NCI-H2081 treated with DMSO at 0.1 percent for 48 hours (cell line): ENCODE data around the gene KDM6B.
A peak's percentile ranks its signal among the peaks of the same experiment; 100 is the strongest.

Source experiments
- DNase-seq: peaks from one replicate; lab custom pipeline; 2025; lab: John Stamatoyannopoulos, UW

The KDM6B gene

DNA sequence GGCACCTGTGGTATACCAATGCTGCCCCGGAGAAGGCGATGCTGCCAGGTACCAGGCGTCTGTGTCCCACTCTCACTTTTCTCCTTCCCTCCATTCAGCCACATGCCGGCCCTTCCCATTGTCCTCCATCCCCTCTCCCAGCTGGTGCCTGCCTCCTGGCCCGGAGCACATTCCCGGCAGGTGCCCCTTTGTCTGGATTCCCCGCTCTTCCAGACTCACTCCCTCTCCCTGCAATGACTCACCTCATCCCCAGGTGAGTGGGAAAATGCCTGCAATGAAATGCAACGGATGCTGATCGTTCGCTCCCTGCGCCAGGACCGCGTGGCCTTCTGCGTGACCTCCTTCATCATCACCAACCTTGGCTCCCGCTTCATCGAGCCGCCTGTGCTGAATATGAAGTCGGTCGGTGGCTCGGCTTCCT lies 10.4 kb upstream of the KDM6B start:
- DNase-seq = no peak

DNA sequence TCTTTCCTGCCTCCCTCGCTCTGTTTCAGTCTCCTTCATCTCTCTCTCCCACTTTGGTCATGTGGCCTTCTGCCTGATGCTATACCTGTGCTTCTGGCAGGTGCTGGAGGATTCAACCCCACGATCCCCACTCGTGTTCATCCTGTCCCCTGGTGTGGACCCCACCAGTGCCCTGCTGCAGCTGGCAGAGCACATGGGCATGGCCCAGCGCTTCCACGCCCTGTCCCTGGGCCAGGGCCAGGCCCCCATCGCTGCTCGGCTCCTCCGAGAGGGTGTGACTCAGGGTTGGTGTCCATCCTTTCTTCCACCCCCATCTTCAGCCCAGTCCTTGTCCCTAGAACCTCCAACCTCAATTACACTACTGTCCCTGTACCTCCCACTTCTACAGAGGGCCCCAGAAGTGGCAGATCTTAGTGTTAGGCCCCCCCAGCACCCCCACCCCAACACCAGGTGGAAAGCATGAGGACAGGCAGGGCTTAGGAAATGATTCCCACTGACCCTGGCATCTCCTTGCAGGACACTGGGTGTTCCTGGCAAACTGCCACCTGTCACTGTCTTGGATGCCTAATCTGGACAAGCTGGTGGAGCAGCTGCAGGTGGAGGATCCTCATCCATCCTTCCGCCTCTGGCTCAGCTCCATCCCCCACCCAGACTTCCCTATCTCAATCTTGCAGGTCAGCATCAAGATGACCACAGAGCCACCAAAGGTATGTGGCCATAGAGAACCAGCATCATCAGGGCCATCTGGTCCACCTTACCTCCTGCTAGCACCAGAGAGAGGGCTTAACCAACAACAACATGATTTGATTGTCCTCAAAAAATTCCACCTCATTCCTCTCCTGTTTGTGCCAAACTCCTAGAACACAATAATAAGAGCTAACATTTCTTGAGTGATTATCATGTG lies 9.7 kb upstream of the KDM6B start:
- no peak for DNase-seq

DNA sequence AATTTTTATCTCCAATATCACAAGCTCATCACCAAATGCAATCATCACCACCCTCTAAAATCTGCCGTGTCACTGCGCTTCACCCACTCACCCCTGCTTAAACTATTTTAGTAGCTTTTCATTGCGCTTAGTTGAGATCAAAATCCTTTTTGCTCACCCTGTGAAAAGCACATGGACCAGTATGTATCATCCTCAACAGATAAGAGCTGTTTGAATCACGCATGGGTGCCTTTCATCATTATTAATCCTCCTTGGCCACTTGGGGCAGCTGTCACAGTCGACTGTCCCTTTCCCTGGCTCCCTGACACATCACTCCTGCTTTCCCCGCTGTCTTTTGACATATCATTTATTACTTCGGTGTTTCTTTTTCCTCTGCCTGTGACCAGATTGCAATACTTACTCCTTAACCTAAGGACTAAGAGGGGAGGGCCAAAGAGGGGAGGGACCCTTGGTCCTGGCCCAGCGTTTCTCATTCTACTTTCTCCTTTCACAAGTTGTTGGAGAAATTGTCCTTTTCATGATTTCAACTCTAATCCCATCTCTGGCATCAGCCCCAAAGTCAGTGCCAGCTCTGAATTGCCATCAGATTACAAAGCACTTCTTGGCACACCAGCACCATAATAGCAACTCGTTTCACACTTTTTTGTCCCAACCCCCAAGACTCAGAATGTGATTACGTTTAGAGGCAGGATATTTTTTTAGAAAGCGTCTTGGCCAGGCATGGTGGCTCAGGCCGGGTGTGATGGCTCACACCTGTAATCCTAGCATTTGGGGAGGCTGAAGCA lies 8.6 kb upstream of the KDM6B start:
- no peak for DNase-seq

DNA sequence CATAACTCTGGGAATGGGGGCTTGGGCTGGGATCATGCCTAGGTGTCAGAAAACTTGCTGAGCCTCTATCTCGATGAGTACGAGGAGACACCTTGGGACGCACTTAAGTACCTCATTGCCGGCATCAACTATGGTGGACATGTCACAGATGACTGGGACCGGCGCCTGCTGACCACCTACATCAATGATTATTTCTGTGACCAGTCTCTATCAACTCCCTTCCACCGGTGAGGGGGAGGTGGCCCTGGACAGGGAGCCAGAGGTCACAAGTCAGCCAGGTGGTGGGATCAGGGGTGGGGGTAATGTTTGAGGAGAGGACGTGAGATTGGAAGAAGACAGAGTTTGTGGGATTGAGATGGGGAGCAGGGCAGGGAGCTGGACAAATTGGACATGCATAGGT lies 3.4 kb upstream of the KDM6B start:
- DNase-seq = no peak

DNA sequence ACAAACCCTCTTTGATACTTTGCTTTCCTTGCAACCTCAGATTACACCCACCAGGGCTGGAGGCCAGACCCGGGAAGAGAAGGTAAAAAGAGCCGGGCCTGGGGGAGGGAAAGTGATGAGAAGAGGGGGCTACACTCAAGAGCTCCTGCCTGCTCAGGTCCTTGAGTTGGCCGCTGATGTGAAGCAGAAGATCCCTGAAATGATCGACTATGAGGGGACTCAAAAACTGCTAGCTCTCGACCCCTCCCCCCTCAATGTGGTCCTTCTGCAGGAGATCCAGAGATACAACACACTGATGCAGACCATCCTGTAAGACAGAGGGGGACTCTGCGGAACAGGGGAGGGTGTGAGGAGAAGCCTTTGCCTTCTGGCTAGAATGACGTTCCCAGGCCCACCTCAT lies 2.8 kb upstream of the KDM6B start:
- DNase-seq = no peak

DNA sequence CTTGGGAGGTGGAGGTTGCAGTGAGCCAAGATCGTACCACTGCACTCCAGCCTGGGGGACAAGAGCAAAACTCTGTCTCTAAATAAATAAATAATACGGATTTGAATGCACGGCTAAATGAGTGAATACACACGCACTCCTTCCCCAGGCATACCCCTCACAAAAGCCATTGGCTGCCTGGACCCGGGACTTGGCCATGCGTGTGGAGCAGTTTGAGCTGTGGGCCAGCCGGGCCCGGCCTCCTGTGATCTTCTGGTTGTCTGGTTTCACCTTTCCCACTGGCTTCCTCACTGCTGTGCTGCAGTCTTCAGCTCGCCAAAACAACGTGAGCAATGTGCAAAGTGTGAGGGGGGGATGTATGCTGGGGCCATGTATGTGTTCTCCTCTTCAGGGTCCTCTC lies 1.6 kb upstream of the KDM6B start:
- no peak for DNase-seq

DNA sequence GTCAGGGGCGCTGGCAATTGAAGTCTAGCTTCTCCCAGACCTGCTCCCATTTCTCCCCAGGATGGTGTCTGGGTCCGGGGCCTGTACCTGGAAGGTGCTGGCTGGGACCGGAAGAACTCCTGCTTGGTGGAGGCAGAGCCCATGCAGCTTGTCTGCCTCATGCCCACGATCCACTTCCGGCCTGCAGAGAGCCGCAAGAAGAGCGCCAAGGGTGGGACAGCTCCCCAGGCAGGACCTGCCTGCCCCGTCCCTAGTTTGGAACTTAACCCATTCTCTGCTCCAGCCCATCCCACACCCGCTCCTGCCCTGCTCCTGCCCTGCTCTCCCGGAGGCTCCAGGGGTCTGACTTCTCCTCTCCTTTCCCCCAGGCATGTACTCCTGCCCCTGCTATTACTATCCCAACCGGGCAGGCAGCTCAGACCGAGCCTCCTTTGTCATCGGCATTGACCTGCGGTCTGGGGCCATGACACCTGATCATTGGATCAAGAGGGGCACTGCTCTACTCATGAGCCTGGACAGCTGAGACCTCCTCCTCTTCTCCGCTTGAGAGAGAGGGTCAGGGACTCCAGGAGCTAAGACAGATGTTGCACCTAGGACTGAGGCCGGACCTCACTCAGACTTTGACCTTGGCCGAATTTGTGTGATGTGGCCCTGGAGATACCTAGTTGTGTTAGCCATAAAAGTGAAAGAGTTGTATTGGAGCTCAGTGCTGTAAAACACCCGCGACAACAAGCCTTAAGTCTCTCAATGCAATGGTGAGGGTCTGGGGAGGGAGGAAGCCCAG lies 814 bp upstream of the KDM6B start:
- DNase-seq = no peak

DNA sequence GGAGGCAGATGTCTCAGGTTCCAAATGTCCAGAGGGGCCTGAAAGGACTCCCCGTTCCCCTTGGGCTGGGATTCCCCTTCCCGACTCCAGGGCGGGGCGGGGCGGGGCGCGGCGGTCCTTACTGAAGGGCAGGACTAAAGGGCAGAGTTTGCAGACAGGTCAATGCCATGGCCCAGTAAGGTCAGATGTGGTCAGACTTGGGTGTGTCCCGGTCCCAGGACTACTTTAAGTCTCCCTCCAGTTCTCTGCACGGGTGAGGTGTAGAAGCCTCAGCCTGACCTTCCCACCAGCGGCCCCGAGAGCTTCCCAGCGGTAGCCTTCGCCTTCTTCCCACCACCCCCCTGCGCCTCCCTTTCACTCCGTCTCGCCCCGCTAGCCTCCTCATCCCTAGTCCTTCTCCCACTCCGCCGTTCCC lies 532 bp downstream of the KDM6B start:
- no peak for DNase-seq

DNA sequence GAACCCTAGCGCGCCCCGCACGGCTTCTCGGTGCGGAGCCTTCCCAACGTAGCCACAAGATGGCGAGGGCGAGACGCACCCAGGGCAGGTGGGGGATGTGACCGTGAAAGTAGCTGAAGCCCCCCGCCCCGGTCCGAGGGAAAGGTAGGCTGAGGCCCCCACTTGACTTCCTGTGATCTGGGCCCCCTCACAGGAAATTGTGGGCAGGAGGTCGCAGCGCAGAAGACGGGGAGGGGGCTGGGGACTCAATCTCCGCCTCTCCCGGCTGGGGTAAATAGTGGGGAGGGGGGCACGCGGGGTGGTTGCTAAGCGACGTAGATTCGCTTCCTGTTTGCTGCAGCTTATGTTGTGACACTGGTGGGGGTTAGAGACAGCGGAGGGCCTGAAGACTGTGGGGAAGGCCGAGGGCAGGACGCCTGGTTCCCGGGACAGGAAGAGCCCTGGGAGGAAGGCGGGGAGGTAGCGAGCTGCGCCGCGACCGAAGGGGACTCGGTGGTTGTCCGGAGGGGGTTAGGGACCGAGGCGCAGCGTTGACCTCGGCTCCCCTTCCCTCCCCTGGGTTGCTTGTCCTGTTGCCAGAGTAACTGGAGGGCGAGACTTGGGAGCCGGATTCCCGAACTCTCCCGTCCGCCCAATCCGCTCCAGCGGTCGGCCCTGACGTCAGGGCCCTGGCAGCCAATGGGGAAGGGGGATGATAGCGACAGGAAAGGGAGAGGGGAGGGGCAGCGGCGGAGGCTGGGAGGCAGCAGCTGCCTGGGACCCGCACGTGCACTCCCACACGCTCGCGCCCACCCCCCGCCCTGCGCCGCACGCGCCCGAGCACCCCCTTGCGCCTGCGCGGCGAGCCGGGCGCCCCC lies 1.2 kb downstream of the KDM6B start:
- peak; percentile 75 for DNase-seq

DNA sequence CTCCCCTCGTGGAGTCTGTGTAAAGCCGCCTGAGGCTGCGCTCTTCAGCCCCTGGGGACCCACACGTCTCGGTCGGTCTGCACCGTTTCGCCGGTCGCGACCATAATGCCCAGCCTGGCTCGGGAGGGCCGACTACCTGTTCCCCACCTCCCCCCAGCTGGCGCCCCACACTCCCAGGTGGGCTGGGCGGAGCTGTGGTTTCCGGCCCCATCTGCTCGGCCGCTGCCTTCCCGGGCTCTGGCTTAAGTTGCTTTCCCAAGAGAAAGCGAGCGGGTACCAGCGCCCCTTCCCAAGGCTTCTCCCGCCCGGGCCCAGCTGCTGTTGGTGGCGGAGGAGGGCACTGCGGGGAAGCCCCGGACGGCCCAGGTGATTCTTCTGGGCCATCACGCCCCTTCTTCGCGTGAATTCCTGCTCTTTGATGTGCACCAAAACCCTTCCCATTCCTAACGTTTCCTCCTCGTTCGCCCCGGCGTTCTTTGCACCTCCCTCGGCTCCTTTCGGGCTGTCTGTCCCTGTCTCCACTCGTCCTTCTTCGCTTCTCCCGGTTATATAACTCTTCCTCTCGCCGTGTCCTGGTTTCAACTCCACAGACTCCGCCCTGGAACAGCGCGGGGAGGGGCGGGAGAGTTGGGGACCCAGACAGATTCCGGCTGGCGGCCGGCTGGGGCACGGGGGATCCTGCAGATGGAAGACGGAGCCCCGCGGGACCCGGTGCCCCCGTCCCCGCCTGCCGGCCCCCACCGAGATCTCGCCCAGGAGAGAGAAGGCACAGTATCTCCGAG lies 2.0 kb downstream of the KDM6B start:
- DNase-seq = no peak

DNA sequence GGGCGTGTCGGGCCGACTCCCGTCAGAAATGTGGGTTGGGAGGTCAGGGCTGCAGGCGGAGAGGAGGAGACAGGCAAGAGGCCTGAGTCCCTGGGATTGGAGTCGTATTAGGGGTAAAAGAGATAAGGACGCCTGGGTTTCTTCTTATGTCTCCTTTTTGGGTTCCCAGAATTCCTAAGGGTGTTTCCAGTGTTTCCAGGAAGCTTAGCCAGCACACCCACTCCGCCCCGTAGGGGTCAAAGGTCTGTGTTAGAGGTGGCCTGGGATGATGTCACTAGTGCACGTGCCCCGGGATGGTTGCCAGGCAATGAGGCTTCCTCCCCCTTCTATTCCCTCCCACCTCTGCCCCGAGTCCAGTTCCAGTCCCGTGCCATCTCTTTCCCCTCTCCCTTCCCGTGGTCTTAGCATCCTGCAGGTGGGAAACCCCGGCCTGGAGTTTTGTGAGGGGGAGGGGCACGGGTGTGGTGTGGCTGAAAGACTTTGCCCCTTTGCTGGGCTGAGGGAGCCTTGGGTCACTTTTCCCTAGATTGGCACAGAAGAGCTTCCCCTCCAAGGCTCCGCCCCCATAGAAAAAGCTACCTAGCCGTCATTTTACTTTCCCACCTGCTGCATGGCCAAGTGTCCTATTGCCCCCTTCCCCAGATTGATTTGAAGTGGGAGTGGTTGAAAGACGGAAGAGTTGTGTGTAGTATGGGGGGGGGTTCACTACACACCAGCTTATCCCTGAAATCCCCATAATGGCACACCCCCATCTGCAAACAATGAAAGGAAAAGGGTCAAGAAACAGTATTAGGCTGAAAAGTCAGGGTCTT lies 2.8 kb downstream of the KDM6B start:
- peak; percentile 32 for DNase-seq

DNA sequence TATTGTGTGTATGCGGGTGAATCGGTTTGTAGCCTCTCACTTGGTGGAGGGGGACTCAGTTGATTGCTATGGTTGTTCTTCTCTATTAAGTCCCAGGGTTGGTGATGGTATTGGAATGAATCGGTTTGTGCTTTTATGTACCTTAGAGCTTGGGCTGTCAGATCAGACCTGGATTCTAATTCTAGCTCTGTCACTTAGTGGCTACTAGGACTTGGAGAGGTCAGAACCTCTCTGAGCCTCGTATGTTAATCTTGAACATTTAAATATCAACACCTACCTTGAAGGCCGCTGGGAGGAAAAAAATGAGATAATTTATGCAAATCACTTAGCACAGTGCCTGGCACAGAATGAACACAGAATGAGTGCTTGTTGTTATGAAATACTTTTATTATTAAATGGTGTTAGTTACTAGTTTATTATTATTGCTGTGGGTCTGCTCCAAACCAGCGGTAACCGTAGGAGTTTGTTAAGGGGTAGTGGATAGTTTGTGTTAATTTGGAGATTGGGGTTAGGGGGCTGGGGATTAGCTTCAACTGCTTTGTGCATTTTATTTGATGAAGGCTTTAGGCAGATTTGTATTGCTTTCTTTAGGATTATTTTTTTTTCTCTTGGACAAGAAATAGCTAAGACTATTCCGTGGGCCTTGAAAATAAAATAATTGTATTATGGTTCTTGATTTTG lies 3.5 kb downstream of the KDM6B start:
- no peak for DNase-seq

DNA sequence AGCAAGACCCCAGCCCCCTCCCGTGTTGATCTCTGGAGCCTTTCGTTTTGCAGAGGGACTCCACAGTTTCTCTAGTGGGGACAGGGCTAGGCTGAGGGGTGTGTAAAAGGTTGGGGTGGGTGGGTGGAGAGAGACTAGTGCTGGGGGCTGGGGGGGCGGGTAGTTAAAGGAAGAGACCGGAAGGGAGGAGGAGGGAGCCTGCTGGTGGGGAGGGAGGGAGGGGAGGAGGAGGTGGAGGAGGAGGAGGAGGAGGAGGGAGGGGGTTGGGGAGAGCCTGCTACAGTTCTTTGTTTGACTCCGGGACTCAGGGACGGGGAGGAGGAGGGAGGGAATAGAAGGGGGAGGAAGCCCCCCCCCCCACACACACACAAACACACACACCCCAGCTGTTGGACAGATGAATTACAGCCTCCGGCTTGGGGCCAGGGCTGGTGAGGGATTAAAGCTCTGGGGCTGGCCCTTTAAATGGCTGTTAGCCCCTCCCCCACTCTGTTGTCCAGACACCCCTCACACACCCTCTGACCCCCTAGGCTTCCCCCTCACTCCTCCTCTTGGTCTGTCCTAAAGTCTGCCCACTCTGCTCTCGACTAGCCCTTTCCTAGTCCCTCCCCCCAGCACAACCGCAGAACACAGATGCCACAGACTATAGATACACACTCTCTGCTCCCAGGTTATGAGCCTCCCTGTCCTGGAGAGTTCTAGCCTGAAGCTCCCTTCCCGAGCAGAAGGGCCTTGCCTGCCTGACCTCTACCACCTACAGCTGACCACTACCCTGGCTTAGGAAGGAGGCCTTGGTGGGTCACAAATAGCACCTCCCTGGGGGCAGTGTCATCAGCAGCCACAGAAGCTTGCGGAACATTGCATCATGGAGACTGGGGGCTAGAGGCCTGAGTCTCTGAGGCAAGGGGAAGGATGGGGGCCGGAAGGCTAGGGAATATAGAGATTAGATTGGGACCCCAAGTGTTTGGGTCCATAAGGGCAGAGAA lies 4.4 kb downstream of the KDM6B start:
- no peak for DNase-seq

DNA sequence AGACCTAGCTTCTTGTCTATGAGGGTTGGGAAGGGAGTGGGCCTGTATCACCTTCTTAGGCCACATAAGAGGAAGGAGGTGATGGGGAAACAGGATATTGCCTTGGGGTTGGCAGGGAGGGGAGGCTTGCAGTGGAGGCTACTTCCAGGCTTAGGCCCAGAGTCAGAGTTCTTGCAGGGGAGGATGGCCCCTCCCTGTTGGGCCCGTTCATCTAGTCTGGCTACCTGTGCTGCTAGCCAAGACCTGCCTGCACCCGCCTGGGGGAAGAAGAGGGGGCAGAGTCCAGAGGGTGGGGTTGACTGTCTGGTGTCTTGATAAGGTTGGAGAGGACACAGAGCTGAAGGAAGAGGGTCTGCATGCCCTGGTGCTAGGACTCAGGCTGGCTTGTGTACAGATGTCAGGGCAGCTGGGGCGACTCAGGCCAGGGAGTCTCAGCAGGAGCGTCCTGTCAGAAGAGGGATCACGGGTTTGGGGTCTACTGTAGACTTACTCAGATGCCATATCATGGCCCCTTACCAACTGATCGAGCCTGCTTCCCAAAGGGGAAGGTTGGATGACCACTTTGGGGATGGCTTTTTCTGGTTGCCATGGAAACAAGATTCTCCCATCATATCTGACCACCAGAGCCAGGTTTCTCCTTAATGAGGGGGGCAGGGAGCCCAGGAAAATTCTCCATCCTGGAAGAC lies 5.3 kb downstream of the KDM6B start:
- no peak for DNase-seq

DNA sequence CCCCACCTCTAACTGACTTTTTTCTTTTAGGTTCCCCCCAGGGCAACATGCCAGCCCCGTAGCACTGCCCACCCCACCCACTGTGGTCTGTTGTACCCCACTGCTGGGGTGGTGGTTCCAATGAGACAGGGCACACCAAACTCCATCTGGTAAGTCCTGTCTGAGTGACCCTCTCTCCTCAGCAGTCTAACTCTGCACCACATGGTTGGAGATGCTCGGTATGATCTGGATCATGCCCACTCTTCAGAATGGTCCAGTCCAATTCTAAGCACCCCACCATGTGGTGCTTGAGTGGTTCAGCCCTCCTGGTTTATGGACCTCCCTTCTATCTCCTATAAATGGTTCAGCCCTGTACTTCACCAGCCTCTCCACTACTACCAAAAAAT lies 5.9 kb downstream of the KDM6B start:
- no peak for DNase-seq

DNA sequence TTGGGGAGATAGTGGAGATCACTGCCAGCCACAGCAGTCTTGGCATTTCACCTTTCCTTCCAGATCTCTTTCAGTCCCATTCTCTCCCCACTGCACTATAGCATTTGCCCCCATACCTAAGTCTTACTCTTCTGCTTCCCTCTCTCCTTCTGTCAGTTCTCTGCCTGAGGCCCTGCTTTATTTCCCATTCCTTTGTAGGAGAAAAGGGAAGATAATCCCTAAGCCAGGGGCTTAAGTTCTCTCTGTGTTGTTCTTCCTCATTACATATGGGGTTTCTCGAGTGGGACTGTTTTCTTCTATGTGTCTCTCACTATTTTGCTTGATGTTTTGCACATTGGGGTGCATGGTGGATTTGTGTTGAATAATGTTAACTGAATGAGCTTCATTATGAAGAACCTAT lies 6.4 kb downstream of the KDM6B start:
- DNase-seq = no peak

DNA sequence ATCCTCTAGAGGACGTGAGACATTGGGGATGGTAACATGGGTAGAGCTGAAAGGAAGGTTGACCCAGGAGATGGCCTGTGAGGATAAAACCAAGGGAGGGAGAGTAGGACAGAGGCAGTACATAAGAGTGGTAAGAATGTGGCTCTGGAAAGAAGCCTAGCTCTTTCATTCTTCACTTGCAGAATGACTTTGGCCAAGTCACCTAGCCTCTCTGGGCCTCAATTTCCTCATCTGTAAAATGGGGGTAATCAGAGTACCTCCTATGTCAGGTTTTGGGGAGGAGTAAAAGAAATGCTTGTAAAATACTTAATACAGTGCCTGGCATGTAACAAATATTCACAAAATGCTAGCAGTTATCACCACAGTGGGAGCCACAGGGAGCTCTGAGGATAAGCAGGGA lies 6.9 kb downstream of the KDM6B start:
- no peak for DNase-seq
